Cardiac septum (tissue), 1 donor: Measurements from ENCODE around the gene PKP2. TPM values are rescaled to one million over a fixed set of nuclear protein-coding genes. Genes with fewer than 3 reads are reported as not detected.

Source experiments
- DNase-seq: peaks from one replicate; pipeline ENCODE4 v3.0.0-alpha.2; 2020; ENCODE audit warnings: low spot score
- intact Hi-C: fragments of 100-400 bp; cut with DNase I; formaldehyde crosslinking; loops from one replicate; pipeline ENCODE4 v1.14.0; 2022
- long read RNA-seq: library from polyadenylated mRNA; unstranded; transcript quantifications from one replicate; pipeline ENCODE4 v2.0.0, GENCODE V29; 2021
- total RNA-seq: library from RNA; stranded (reverse); fragmentation: NEBNext Ultra II Directional; extraction: Animal tissue kit (Norgen Biotek cat#: 25700); gene quantifications from one replicate; pipeline ENCODE4 v1.2.1, GENCODE V29; 2021
- donor health status: DM: no; HTN: no; CAD: no.

Gene PKP2
- total RNA-seq, result 463 TPM
- long read RNA-seq, full-length matches to known transcripts, result 519 of 838 reads
- long read RNA-seq, partial matches to known transcripts, result 253 of 838 reads
- long read RNA-seq, other reads (novel, unspliced or antisense), result 66 of 838 reads

GRCh38 chr12:32896432-32897280, at the start of gene PKP2:
Gene PKP2 (minus strand): TSS chr12:32896777. CDS start chr12:32896731, 46 bp downstream.
- peak; percentile 85 for DNase-seq
- intact Hi-C loops, result no loop called here

- intact Hi-C loops, result no loop called here
- DNase-seq, result no peak
Measured at GRCh38 chr12:32944195-32944594, 47.6 kb upstream of the PKP2 start.

DNA sequence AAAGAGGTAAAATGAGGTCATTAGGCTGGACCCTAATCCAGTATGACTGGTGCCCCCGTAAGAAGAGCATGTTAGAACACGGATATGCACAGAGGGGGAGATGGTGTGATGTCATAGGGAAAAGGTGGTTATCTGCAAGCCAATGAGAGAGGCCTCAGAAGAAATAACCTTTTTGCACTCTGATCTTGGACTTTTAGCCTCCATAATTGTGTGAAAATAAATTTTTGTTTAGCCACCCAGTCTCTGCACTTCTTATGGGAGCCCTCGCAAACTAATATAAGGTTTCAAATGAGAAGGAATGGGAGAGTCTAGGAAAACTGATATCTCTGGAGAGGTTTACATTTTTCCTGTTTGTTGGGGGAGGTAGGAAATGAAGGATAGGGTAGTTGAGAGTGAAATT, 43.2 kb upstream of the PKP2 start:
- intact Hi-C loops, result no loop called here
- DNase-seq, result no peak

- no peak for DNase-seq
- intact Hi-C loops, result no loop called here
Measured at GRCh38 chr12:32926963-32927362, 30.4 kb upstream of the PKP2 start.

- intact Hi-C loops, result no loop called here
- DNase-seq, result no peak
Measured at GRCh38 chr12:32926356-32926755, 29.8 kb upstream of the PKP2 start.

GRCh38 chr12:32922546-32923297, 26.1 kb upstream of the PKP2 start:
- no peak for DNase-seq
- intact Hi-C loops, result no loop called here

- DNase-seq, result no peak
- intact Hi-C loops, result no loop called here
Measured at GRCh38 chr12:32921397-32921796, 24.8 kb upstream of the PKP2 start.

DNA sequence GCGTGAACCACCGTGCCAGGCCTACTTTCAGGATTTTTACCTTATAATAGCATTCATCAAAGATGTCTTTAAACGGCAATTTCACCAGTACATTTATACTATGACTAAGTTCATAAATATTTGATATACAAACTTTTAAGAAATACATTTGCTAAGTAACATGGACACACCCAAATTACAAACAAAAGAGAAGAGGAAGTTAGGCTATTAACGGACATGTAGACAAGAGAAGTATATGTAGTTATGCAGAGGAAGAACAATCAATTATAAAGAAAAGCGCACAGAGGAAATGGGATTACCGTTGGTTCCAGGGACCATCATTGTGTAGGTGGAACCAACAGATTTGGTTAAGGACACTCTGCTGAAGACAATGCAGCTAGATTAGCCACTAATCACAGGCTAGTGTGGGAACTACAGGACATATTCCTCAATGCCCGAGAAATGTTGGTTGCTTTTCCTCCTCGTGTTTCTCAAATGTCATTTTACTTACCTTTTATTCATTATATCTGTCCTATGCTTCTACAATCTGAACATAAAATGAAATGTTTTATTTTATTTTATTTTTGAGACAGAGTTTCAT, 24.0 kb upstream of the PKP2 start:
- intact Hi-C loops, result no loop called here
- no peak for DNase-seq

- DNase-seq, result no peak
- intact Hi-C loops, result loop anchor here (5.0 to 10.0 kb wide), 2 partner anchors 124 to 162 kb away; partner anchors contain the start of gene YARS2
Measured at GRCh38 chr12:32918890-32919801, 22.6 kb upstream of the PKP2 start.

DNA sequence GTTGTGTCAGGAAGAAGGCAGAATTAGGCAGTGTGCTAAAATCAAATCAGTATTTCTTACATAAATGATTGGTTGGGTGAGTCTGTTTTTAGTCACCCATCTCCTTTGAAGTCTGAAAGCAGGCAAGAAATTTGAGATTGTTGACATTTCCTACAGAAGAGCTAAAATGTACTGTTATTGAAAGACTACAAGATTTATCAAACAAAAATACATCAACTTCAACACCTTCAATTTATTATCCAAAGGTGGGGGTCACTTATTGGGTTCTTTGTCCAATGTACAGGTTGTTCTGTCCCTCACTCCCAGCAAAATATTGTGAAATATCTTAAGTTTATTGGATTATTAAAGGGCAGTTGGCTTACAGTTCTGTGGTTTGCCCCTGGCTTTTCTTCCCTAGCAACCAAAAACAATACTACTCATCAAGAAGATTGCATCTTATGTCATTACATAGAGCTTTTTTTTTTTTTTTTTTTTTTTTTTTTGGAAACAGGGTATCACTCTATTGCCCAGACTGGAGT, 20.6 kb upstream of the PKP2 start:
- intact Hi-C loops, result loop anchor here (5.0 to 10.0 kb wide), 2 partner anchors 122 to 160 kb away; partner anchors contain the start of gene YARS2
- DNase-seq, result no peak

- DNase-seq, result no peak
- intact Hi-C loops, result no loop called here
Measured at GRCh38 chr12:32907898-32908476, 11.4 kb upstream of the PKP2 start.

GRCh38 chr12:32907166-32907565, 10.6 kb upstream of the PKP2 start:
- intact Hi-C loops, result no loop called here
- no peak for DNase-seq

GRCh38 chr12:32906399-32907165, 10.0 kb upstream of the PKP2 start:
- DNase-seq, result no peak
- intact Hi-C loops, result no loop called here

DNA sequence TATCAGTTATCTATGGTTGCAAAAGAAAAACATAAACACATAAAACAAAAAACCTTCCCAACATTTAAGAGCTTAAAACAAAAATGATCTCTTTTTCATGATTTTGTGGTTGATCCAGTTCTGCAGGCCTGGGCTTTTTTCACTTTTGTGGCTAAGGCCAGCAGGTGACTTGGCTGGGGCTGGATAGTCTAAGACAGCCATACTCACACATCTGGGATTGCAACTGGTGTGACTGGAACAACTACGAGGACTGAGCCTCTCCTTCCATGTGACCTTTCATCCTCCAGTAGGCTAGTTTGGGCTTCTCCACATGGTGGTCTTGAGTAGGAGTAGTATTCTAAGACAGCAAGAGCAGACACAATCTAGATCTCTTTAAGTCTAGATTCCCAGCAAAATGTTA, 7.2 kb upstream of the PKP2 start:
- intact Hi-C loops, result no loop called here
- DNase-seq, result no peak

GRCh38 chr12:32903318-32903717, 6.7 kb upstream of the PKP2 start:
- intact Hi-C loops, result no loop called here
- no peak for DNase-seq

DNA sequence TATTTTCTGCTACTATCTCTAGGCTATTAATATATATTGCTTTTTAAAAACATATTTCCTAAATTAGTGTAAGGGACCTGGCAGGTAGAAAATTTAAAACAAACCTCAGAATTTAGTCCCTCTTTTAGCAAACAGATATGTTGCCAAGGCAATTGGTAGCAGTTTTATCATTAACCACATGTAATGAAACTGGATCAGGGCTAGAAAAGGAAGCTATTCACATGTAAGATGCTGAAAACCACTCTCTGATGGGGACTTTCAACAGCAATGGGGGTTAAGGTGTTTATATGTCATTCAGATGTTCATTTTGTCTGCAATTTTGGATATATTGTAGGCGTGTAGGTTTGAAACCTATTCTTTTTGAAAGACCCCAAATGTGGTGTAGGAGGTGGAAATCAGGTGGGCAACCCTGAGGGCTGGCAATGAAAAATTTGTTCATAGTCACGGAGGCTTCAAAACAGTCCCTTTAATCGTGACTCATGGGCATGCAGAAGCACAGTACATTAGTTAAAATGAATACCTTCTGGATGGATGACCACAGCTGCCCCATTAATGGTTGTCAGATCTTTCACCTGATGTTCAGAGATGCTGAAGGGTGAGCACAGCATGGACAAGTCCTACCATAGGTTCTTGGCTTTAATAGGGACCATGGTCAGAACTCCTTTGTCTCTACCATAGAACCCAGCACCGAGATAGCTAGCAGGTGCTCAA, 5.9 kb upstream of the PKP2 start:
- DNase-seq, result no peak
- intact Hi-C loops, result no loop called here

- DNase-seq, result no peak
- intact Hi-C loops, result no loop called here
Measured at GRCh38 chr12:32901553-32901952, 5.0 kb upstream of the PKP2 start.
